GM19351 (cell line): ENCODE data around the gene SETBP1.

Source experiments
- ATAC-seq: cut with Tn5 transposase; IDR thresholded peaks from one replicate; pipeline ENCODE4 v1.9.1; 2021; ENCODE audit warnings: mild to moderate bottlenecking, moderate library complexity; ENCODE audit not compliant: unreplicated experiment

The SETBP1 gene

DNA sequence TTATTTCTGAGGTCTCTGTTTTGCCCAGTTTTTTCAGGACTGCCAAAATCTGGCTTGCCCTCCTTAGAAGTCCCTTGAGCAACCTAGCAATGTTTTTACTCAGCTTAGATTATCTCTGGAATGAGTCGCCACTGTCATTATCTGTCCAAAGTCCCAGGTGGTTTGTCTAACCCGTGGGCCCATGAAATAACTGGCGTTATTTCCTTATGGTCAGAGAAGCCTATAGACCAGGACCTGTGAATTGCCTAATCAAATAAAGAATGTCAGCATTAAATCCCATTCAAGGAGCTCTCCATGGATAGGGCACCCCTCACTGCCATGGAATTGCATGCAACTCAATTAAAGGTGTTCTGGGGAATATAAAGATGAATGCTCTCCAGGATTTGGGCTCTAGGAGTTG lies 373.9 kb downstream of the SETBP1 start:
- ATAC-seq = no peak

DNA sequence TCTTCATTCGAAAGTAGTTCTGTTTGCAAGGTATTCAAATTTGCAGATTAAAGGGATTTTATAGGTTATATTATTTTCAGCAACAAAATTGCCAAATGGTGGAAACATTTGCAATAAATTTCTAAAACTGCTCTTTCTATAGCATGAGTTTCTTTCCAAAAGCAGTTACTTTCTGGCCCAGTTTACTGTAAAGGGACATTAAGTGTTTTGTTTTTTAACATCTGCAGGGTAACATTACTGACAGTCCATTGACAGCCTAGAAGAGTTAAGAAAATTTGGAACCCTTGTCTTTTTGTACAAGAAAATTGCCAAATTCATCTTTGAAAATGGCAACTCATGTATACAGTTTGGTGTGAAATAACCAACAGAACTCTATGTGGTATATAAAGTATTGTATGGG lies 375.1 kb downstream of the SETBP1 start:
- no peak for ATAC-seq

DNA sequence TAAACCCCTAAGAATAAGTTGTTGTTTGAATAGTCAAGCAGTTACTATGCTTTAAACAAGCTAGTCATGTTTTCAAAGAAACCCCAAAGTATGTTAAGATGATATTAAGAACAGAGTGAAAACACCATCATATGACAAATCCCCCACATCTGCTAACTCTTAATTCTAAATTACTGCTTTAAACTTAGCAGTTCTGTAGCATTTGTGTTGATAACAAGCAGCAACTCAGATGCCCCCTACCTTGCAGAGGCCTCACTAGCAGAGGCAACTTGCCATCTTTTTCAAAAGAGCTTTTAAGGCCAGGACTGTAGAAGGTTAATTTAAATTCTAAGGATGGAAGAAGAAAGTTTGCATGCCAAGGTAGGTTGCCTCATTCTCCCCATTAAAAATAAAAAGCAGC lies 376.2 kb downstream of the SETBP1 start:
- ATAC-seq = no peak

DNA sequence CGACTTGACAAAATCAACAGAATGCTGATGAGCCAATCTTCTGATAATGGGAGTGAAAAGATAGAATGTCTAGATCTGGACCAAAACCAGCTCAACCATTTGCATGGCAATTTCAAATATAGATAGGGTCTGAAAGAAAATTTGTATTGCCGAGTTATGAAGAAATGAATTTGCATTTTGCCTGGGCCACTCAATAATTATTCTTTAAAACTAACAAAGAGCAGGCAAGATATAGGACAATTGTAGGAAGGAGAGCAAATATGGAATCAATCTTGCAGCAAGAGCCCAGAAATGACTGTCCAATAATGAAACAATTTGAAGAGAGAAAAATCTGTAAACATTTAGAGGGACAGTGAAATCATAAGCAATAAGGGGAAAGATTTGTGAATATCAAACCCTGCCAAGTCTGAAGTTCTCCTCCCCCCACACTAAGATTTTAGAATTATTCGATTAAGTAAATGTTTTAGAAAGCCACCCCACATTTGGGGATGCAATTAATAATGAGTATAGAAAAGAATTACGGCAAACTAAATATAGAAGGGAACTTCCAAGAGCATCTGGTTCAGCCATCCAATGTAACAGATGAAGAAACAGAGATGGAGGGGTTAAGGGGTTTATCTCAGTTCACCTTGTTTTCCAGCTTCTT lies 377.4 kb downstream of the SETBP1 start:
- no peak for ATAC-seq

DNA sequence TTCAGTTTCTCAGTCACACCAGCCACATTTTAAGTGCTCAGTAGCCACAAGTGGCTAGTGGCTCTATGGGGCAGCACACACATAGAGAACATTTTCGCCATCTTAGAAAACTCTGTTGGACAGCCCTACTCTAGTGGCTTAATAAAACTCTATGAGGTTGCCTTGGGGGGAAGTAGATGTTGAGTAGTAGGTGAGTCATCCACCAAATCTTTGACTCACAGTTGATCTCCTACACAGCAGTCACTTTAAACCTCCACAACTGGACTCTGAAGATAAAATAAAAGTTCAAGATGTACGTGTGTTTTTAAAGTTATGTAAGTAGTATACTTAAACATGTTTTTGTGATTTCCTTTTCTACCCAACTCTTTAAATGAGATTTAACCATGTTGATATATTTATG lies 379.0 kb downstream of the SETBP1 start:
- no peak for ATAC-seq

DNA sequence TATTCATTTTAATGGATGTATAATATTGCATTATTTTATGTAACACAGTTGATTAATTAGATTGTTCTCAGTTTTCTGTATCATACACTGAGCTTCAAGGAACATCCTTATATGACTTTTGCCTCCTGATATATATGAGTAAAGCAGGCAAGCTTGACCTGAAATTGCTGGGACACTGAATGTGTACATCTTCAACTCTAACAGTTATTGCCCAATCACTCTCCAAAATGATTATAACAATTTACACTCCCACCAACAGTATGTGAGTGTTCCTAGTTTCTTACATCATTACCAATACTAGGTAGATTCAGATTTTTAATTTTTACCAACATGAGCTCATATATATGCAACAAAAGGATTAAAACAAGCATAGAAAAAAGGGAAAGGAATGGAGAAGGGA lies 379.4 kb downstream of the SETBP1 start:
- ATAC-seq = no peak

DNA sequence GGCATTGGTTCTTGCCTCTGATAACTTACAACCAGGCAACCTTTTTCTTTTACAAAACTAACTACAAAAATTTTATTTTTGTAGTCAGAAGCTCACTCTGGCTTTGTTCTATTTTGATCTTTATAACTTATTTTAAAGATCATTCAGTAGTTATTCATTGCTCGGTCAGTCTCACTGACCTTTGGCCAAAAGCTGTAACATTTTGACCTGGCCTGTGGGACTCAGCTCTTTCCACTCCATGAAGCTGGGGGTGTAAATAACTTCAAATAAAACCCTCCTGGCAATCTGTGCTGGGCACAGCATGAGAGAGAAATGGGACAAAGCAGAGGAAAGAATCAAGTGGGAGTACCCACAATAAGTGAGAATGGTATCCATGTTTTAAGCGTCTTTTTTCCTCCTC lies 380.7 kb downstream of the SETBP1 start:
- ATAC-seq = no peak

DNA sequence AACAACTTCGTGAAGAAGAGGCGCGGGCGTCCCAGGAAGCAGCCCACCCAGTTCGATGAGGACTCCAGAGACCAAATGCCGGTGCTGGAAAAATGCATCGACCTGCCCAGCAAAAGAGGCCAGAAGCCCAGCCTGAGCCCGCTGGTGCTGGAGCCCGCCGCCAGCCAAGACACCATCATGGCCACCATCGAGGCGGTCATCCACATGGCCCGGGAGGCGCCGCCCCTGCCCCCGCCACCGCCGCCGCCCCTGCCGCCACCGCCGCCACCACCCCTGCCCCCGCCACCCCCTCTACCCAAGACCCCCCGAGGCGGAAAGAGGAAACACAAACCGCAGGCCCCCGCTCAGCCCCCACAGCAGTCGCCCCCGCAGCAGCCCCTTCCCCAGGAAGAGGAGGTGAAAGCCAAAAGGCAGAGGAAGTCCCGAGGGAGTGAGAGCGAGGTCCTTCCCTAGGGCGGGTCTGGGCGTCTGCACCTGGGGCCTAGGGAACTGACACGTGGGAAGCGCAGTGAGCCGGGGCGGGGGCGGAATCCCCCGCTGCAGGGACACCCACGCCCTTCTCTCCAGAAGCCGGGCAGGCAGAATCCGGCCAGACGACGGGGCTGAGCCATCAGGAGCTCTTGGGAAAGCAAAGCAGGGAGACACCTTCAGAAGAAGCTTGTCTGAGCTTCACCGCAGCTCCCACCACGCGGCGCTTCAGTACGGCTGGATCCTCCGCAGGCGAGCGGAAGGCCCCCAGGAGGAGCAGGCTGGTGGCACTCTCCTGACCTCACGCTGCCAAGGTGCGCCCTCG lies 382.8 kb downstream of the SETBP1 start:
- ATAC-seq = no peak

DNA sequence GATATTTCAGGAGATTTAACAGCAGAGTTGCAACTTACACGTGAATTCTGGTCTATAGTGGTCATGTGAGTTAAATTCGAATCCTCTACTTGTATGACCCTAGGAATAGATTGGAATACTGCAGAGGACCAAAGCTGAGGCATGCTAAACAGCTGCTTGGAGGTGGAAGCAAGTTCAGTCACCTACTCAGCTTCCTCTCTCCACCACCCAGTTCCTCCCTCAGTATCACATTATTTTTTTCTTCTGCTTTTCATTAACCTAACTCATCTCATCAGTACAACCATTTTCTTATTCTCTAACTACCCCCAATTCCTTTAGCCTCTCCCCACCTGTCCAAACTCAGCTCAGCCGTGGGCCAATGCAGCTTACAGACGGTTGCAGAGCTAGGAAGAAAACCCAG lies 385.5 kb downstream of the SETBP1 start:
- no peak for ATAC-seq

DNA sequence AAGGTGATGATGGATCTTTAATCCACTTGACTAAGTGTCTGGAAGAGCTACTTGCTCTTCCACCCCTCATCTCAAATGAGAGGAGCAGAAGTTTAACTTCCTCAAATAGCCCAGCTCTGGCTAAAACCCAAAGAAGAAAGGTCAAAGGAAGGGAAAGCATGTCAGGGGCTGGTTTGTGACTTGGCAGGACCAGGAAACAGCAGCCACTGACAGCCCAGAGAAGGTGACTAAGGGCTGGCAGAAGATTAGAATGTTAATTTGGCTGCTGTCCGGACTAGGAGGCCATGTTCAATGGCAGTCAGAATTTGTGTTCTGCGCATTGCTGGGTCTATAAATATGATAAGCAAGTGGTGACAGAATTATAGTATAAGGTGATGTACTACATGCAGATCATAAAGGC lies 386.2 kb downstream of the SETBP1 start:
- no peak for ATAC-seq

DNA sequence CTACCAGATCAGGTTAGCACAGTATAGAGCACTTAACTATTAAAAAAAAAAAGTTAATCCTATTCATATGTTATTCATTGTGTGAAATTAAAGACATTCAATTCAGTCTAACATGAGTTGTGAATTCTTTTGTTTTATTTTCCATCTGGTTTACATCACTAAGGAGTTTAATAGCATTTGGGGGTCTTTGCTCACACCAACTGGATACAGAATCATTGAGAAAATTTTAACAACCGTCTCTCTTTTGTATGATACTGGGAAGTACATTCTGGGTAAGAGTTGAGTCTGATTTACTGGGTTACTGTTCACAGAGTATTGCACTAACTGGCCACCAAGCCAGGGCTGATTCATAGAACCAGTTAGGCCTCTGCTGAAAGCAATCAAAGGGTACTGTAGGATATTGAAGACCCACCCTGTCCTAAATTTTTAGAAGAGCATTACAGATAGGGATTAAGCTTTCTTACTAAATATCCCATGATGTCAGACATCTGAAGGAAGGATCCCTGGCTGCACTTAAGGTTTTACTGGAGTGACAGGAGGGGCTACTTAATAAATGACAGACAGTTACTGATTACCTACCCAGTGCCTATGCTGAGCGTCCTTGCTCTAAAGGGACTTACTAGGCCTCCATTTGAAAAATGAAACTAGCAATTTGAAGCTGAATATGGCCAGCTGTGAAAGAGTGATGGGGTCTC lies 387.9 kb downstream of the SETBP1 start:
- no peak for ATAC-seq

DNA sequence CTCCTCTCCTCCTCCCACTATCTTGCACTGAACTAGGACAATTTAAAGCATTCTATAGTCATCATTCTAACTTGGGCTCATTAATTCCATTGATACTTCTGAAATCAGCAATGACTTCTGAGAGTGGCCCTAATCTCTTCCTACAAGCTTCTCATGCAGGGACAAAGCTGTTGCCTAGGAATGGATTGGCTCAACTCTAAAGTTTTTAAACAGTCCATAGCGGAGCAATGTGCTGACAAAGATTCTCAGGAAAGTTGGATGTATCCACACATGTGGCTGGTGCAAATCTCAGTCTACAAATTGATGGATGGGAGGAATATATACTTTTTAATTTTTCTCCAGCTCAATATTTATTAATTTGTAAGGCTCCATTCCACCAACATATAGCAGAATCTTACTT lies 388.9 kb downstream of the SETBP1 start:
- ATAC-seq = no peak

DNA sequence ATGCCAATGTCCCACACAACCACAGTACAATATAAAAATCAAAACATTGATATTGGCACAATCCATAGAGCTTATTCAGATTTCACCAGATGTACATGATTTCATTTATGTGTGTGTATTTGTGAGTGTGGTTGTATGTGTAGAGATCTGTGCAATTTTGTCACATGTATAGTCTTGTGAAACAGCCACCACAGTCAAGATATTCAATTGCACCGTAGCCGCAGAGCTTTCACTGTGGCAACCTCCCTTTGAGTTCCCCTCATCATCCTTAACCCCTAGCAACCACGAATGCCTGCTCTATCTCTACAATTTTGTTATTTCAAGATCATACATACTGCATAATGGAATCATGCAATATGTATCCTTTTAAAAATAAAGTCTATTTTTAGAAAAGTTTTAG lies 391.3 kb downstream of the SETBP1 start:
- ATAC-seq = no peak

DNA sequence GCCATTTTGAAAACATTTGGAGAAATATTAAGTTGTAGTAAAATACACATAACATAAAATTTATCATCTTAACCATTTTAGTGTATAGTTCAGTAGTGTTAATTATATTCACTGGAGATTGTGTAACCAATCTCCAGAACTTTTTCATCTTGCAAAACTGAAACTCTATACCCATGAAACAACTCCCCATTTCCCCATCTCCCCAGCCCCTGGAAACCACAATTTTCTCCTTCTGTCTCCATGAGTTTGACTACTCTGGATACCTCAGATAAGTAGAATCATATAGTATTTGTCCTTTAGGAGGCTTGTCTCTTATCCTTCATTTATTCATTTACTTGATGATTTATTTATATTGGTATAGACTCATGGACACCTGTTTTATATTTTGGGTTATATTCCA lies 392.9 kb downstream of the SETBP1 start:
- ATAC-seq = no peak

DNA sequence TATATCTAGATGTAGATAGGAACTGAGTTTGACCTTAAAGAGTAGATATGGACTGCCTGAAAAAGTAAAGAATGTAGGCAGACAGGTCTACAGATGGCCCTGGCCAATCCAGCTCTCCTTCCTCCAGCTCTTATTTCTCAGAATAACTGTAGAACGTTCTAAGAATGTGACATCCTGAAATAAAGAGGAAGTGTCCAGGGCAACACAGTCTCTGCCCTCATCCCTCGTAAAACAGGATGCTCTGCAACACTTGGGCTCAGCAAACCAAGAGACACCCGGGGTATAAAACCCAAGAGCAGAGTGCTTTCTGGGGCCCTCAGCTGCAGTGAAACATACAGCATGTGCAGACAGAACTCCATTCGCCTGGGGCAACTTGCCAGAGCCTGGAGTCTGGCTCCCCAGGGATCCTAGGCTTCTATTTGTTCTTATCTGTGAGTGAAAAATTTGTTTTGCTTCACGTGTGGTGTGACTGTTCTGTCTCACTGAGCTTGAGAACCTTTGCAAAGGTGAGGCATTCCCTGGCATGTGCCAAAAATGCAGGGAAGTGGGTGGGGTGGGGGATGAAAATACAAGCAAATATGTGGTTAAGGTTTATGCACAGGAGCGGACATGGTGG lies 401.0 kb downstream of the SETBP1 start:
- no peak for ATAC-seq

DNA sequence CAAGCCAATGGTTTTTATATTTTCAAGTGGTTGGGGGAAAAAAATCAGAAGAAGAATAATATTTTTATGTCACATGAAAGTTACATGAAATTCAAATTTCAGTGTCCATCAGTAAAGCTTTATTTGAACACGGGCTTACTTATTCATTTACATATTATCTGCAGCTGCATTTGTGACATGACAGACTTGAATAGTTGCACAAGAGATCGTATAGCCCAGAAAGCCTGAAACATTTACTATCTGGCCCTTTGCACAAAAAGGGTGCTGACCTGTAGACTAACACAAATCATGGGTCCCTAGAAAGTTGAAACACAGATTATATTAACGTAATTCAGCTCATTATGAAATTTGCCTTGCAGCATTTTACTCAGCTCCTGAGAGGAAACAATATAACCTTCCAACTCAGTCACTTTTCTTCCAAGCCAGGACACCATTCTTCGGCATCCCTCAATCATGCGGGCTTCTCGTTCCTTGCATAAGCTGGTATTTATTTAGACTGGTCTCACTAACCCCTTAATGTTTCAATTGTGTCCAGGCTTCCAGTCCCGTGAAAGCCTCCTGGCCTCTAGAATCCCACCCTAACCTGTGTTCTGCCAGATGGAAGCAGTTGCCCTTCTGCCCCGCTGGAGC lies 402.7 kb downstream of the SETBP1 start:
- ATAC-seq = no peak

DNA sequence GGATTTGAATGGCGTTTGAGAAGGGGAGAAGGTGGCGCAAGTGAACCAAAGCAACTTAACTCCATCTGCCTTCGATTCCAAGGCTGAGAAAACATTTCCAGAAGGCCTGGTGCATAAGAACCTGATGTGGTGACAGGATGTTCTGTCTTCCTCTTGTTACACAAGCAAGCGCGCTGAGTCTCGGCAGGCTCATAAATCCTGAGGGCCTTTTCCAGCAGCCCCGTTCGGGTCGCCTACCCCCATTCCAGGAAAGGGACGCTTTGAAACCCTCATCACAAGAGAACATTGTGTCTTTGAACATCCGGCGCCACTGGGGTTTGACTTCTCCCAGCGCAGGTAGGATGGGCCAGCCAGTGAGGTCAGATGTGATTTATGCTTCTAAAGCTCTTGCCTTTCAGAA lies 403.5 kb downstream of the SETBP1 start:
- no peak for ATAC-seq

DNA sequence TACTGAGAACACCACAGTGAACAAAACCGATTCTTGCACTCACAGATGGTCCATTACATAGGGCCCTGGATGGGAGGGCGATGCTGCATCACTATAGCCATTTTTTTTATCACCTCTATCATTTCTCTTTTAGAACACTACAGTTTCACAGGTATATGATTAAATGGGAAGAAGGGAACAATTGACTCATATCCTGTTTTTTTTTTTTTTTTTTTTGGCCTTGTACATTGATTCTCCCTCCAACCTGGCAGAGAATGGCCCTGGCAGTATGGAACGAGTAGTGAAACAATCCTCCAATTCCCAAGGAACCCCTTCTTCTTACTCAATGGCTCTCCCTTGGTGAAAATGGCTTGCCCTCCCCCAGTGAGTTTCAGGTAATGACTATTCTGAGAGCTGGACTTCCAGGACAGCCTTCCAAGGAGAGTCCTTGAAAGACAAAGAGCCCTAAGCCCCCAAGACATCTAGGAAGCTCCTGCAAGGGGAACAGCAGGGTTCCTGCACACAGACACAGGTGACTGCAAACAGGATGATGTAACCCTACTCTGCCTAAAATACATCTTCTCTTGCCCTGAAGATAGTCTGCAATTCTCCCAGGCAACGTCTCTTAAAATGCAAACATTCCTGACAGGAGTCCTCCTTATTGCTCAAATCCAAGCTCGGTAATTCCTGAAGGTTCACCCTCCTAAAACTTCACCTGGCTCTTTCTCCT lies 405.4 kb downstream of the SETBP1 start:
- no peak for ATAC-seq

DNA sequence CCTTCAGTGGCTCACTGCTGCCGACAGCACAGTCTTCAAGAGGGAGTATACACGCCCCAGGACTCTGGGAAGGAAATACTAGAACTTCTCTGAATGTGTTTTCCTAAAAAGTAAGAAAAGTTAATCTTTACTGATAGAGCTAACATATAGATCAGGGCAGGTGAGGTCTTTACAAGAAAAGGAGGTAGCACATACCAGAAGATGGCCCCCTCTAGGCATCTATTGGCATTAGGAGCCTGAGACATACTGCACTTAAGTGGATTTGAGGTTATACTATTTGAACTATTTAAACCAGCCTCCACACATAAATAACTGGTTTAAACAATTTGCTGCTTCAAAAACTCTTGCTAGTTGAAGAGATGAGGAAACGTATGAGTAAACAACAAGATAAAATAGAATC lies 406.1 kb downstream of the SETBP1 start:
- no peak for ATAC-seq

DNA sequence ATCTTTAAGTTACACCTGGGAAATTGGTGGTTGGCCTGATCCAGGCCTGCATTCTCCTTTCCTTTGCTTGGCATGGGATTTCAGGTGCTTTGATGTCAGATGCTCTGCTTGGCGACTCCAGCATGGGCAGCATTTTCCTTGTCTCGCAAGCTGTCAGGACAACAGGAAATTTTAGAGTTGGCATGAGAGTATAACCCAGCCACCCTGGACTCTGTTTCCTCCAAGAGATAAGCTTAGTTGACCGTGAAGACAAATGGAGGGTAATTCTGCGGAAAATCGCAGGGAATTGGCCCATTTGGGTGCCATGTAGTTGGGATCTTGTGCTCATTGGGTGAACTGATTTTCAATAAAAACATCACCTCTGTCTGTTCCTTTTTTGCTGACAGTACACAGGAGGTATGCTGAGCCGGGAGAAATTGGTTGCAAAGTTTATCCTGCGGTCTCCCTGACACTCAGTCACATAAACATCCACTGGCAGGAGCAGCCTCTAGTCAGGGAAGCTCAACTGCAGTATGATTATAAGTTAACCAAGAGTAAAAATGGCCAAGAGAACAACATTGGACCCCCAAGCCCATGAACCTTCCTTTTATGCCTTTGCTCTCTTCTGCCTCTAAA lies 409.9 kb downstream of the SETBP1 start:
- no peak for ATAC-seq
